CD8-positive, alpha-beta memory T cell (primary cell): Measurements from ENCODE around the gene HOMEZ. TPM values are rescaled to one million over a fixed set of nuclear protein-coding genes. Genes with fewer than 3 reads are reported as not detected.
"Not testable (repeated sequence)": the region's sequence is repeated elsewhere in the genome, so short reads cannot be mapped to it uniquely, and the experiment has no call there.

Experiments
- CTCF ChIA-PET: fragments of 350-600 bp; sonication (Branson Sonifier 250); formaldehyde crosslinking; loops from one replicate; lab custom pipeline; 2021; ENCODE audit warnings: antibody characterized with exemption; lab: Charles Lee
- POLR2A ChIA-PET: fragments of 350-600 bp; sonication (Branson Sonifier 250); formaldehyde crosslinking; loops from one replicate; lab custom pipeline; 2021; ENCODE audit warnings: antibody characterized with exemption; lab: Charles Lee
- DNase-seq, 5 donors: peaks; one replicate each; pipeline versions ENCODE4 v3.0.0 to v3.0.0-alpha.2; 2020 to 2022; ENCODE audit warnings: mixed read lengths in 1 of 5
- H3K27ac ChIP-seq: one replicate; pipeline ENCODE4 v1.7.0; 2013; ENCODE audit warnings: low read depth, mild to moderate bottlenecking, low read length, moderate library complexity
- H3K27me3 ChIP-seq: 2 replicates; pipeline ENCODE4 v1.7.0; 2013; ENCODE audit warnings: low read length, mild to moderate bottlenecking; ENCODE audit not compliant: insufficient read depth, poor library complexity, severe bottlenecking
- H3K36me3 ChIP-seq: 2 replicates; pipeline ENCODE4 v1.7.0; 2013; ENCODE audit warnings: mild to moderate bottlenecking, low read length, moderate library complexity; ENCODE audit not compliant: insufficient read depth
- H3K4me1 ChIP-seq: 2 replicates; pipeline ENCODE4 v1.7.0; 2013; ENCODE audit warnings: mild to moderate bottlenecking, low read length, moderate library complexity; ENCODE audit not compliant: insufficient read depth
- H3K4me3 ChIP-seq: 2 replicates; pipeline ENCODE4 v1.7.0; 2013; ENCODE audit warnings: mild to moderate bottlenecking, low read length
- H3K9me3 ChIP-seq: 2 replicates; pipeline ENCODE4 v1.7.0; 2013; ENCODE audit warnings: mild to moderate bottlenecking, low read length
- H3K27ac Mint-ChIP-seq, 8 donors: one replicate each; pipeline ENCODE4 v1.8.0; 2020 to 2021; ENCODE audit warnings: mixed read lengths in 8 of 8, mild to moderate bottlenecking in 6 of 8, inconsistent platforms in 3 of 8, moderate library complexity in 3 of 8
- H3K27me3 Mint-ChIP-seq, 2 donors: one replicate each; pipeline ENCODE4 v1.8.0; 2020 to 2021; ENCODE audit warnings: mixed read lengths in 2 of 2, mild to moderate bottlenecking in 1 of 2, moderate library complexity in 1 of 2
- H3K36me3 Mint-ChIP-seq, 3 donors: one replicate each; pipeline ENCODE4 v1.8.0; 2020 to 2021; ENCODE audit warnings: mixed read lengths in 3 of 3, inconsistent platforms in 1 of 3, mild to moderate bottlenecking in 1 of 3
- H3K4me1 Mint-ChIP-seq, 3 donors: one replicate each; pipeline ENCODE4 v1.8.0; 2020 to 2021; ENCODE audit warnings: mixed read lengths in 3 of 3, inconsistent platforms in 1 of 3, mild to moderate bottlenecking in 1 of 3
- H3K4me3 Mint-ChIP-seq, 7 donors: one replicate each; pipeline ENCODE4 v1.8.0; 2020 to 2021; ENCODE audit warnings: mixed read lengths in 7 of 7, mild to moderate bottlenecking in 6 of 7, moderate library complexity in 4 of 7, inconsistent platforms in 2 of 7
- H3K9me3 Mint-ChIP-seq, 5 donors: one replicate each; pipeline ENCODE4 v1.8.0; 2020 to 2022; ENCODE audit warnings: mixed read lengths in 5 of 5, mild to moderate bottlenecking in 3 of 5, moderate library complexity in 2 of 5, inconsistent platforms in 1 of 5
- polyA plus RNA-seq: library from polyadenylated mRNA; unstranded; fragments of 300-500 nt; fragmentation: Illumina TruSeq; gene quantifications from one replicate; pipeline ENCODE4 v1.2.3, GENCODE V29; 2021
- total RNA-seq, 2 experiments: library from RNA; stranded (reverse); gene quantifications; one replicate each; pipeline ENCODE4 v1.2.3, GENCODE V29; 2021

HOMEZ gene
- total and polyA plus RNA-seq, 3 experiments from 2014 or later, result 4.9 to 13.4 (median 12.8) TPM

- H3K27ac ChIP-seq, result no peak overlapping the region
- H3K4me1 ChIP-seq, result peaks cover 1% of the 10 kb centered on the region
- Mint-ChIP-seq H3K27me3 (peaks cover 6 to 39% of the 10 kb centered on the region in 2 donors), H3K36me3 (peaks cover 0 to 2% (median 0%) of the 10 kb centered on the region in 3 donors), H3K4me3 (no peak overlapping the region), H3K9me3 (no peaks in the 10 kb centered on the region), H3K27ac (no peak overlapping the region), H3K4me1 (peaks cover 0 to under 1% (median 0%) of the 10 kb centered on the region in 3 donors)
- H3K27me3 ChIP-seq, result no peaks in the 10 kb centered on the region
- H3K4me3 ChIP-seq, result no peak overlapping the region
- H3K9me3 ChIP-seq, result no peaks in the 10 kb centered on the region
- no peaks in the 10 kb centered on the region for H3K36me3 ChIP-seq
- POLR2A ChIA-PET, result interaction anchor here (0.6 kb wide), 1 partner anchor 100 kb away, joined by 4 read pairs; no protein-coding TSS in a partner anchor
- no peak for DNase-seq
- CTCF ChIA-PET, result no interaction called here
These were observed 42.9 kb downstream of the HOMEZ start for GRCh38 chr14:23243066-23243465.

GRCh38 chr14:23242076-23242475 lies 43.9 kb downstream of the HOMEZ start:
- no peak for DNase-seq
- H3K36me3 ChIP-seq, result no peaks in the 10 kb centered on the region
- no peak overlapping the region for H3K4me3 Mint-ChIP-seq
- H3K27ac ChIP-seq, result no peak overlapping the region
- H3K36me3 Mint-ChIP-seq, result peaks cover 0 to 2% (median 0%) of the 10 kb centered on the region in 3 donors
- H3K9me3 ChIP-seq, result no peaks in the 10 kb centered on the region
- POLR2A ChIA-PET, result no interaction called here
- CTCF ChIA-PET, result interaction anchor here (1.0 kb wide), 1 partner anchor 47 kb away, joined by 3 read pairs; no protein-coding TSS in a partner anchor
- peaks cover 3 to 7% (median 5%) of the 10 kb centered on the region in 3 donors for H3K4me1 Mint-ChIP-seq
- peaks cover 4% of the 10 kb centered on the region for H3K4me1 ChIP-seq
- no peak overlapping the region for H3K27ac Mint-ChIP-seq
- H3K27me3 ChIP-seq, result no peaks in the 10 kb centered on the region
- no peak overlapping the region for H3K4me3 ChIP-seq
- peaks cover 12 to 43% of the 10 kb centered on the region in 2 donors for H3K27me3 Mint-ChIP-seq
- no peaks in the 10 kb centered on the region for H3K9me3 Mint-ChIP-seq

- H3K4me1 Mint-ChIP-seq, DNase-seq, POLR2A ChIA-PET, H3K9me3 Mint-ChIP-seq, H3K27me3 ChIP-seq, H3K27ac Mint-ChIP-seq, H3K4me1 ChIP-seq, H3K36me3 Mint-ChIP-seq, H3K4me3 Mint-ChIP-seq, H3K36me3 ChIP-seq, H3K9me3 ChIP-seq, H3K4me3 ChIP-seq, H3K27ac ChIP-seq: not testable (repeated sequence)
- CTCF ChIA-PET, result interaction anchor here (1.0 kb wide), 1 partner anchor 48 kb away, joined by 3 read pairs; no protein-coding TSS in a partner anchor
- H3K27me3 Mint-ChIP-seq, result peaks cover 13 to 46% of the 10 kb centered on the region in 2 donors
These were observed 44.7 kb downstream of the HOMEZ start for GRCh38 chr14:23241061-23241715.

- no peak overlapping the region for H3K27ac ChIP-seq
- H3K27me3 Mint-ChIP-seq, result peaks cover 13 to 49% of the 10 kb centered on the region in 2 donors
These were observed 45.3 kb downstream of the HOMEZ start for GRCh38 chr14:23240661-23241060.

GRCh38 chr14:23237772-23238594 lies 47.9 kb downstream of the HOMEZ start, which contains the start of gene RNF212B:
RNF212B (plus strand) TSS chr14:23237936; CDS start chr14:23240346, 2,410 bp downstream.
- Histone ChIP-seq H3K27ac (no peak within 1 kb of the TSS), H3K27me3 (no peaks in the 10 kb centered on the region), H3K9me3 (no peaks in the 10 kb centered on the region), H3K4me3 (peak within 1 kb of the TSS; percentile 7), H3K36me3 (no peaks in the 10 kb centered on the region), H3K4me1 (peaks cover 4% of the 10 kb centered on the region)
- Mint-ChIP-seq H3K4me1 (peaks cover 3 to 7% (median 5%) of the 10 kb centered on the region in 3 donors), H3K27me3 (peaks cover 13 to 54% of the 10 kb centered on the region in 2 donors), H3K4me3 (peak within 1 kb of the TSS in 5 of 7 donors; percentile 19 to 72 (median 32)), H3K9me3 (no peaks in the 10 kb centered on the region), H3K27ac (no peak within 1 kb of the TSS), H3K36me3 (peaks cover 0 to 2% (median 0%) of the 10 kb centered on the region in 3 donors)
- ChIA-PET POLR2A (no interaction called here), CTCF (no interaction called here)
- peak; percentile 44 to 72 (median 52) for DNase-seq

More at GRCh38 chr14:23240661-23241060, 45.3 kb downstream of the HOMEZ start:
- H3K4me1 ChIP-seq, result peaks cover 4% of the 10 kb centered on the region
- Mint-ChIP-seq H3K27ac (no peak overlapping the region), H3K4me1 (peaks cover 3 to 7% (median 5%) of the 10 kb centered on the region in 3 donors), H3K9me3 (no peaks in the 10 kb centered on the region), H3K4me3 (no peak overlapping the region), H3K36me3 (peaks cover 0 to 2% (median 0%) of the 10 kb centered on the region in 3 donors)
- no peak for DNase-seq
- H3K9me3 ChIP-seq, result no peaks in the 10 kb centered on the region
- no peak overlapping the region for H3K4me3 ChIP-seq
- H3K27me3 ChIP-seq, result no peaks in the 10 kb centered on the region
- ChIA-PET POLR2A (no interaction called here), CTCF (no interaction called here)
- no peaks in the 10 kb centered on the region for H3K36me3 ChIP-seq

GRCh38 chr14:23232241-23232808 lies 53.6 kb downstream of the HOMEZ start:
- H3K27ac Mint-ChIP-seq, H3K27ac ChIP-seq, H3K27me3 ChIP-seq, H3K9me3 ChIP-seq, DNase-seq, H3K4me1 ChIP-seq, H3K36me3 ChIP-seq, H3K4me1 Mint-ChIP-seq, H3K4me3 ChIP-seq, POLR2A ChIA-PET, CTCF ChIA-PET, H3K9me3 Mint-ChIP-seq, H3K4me3 Mint-ChIP-seq, H3K36me3 Mint-ChIP-seq: not testable (repeated sequence)
- H3K27me3 Mint-ChIP-seq, result peaks cover 4 to 12% of the 10 kb centered on the region in 2 donors

GRCh38 chr14:23228812-23229211 lies 57.1 kb downstream of the HOMEZ start:
- H3K27me3 Mint-ChIP-seq, result peaks cover 4 to 14% of the 10 kb centered on the region in 2 donors
- no peak overlapping the region for H3K27ac Mint-ChIP-seq
- POLR2A ChIA-PET, result no interaction called here

More at GRCh38 chr14:23228812-23229211, 57.1 kb downstream of the HOMEZ start:
- no peaks in the 10 kb centered on the region for H3K27me3 ChIP-seq
- no peak overlapping the region for H3K4me3 Mint-ChIP-seq
- peaks cover 0 to 9% (median 4%) of the 10 kb centered on the region in 5 donors for H3K9me3 Mint-ChIP-seq
- H3K9me3 ChIP-seq, result no peaks in the 10 kb centered on the region
- no peaks in the 10 kb centered on the region for H3K4me1 Mint-ChIP-seq
- no peak overlapping the region for H3K4me3 ChIP-seq
- H3K36me3 ChIP-seq, result no peaks in the 10 kb centered on the region
- no peaks in the 10 kb centered on the region for H3K36me3 Mint-ChIP-seq
- H3K4me1 ChIP-seq, result no peaks in the 10 kb centered on the region
- CTCF ChIA-PET, result no interaction called here
- DNase-seq, result no peak
- H3K27ac ChIP-seq, result no peak overlapping the region
